ENCODE results near the gene FBXL7. TPM values are rescaled to one million over a fixed set of nuclear protein-coding genes. Genes with fewer than 3 reads are reported as not detected.

FBXL7 gene
- total and polyA plus RNA-seq, 5 experiments from 2014 or later: not detected

DNA sequence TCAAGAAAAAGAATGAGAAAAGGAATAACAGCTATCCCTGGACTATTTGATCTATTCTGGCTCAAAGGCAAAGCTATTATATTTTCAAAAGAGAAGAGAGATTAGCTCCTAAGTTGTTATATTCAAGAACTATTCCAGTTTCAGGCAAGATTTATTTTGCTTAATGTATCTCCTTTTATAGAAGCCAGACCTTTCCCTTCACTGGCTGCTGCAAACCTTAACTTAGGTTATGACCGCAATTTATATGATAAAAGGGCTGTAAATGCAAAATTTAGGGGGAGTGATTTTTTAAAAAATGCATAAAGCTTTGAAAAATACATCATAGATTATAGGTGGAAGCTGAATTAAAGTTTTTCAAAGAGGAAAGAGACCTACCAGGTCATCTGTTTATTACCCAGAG is 97.8 kb downstream of the FBXL7 start:
- Mint-ChIP-seq H3K4me3 (no peak overlapping the region), H3K9me3 (peaks cover 0 to 3% (median 0%) of the 10 kb centered on the region in 9 donors), H3K27ac (no peak overlapping the region), H3K4me1 (peaks cover 0 to 2% (median 0%) of the 10 kb centered on the region in 4 donors), H3K27me3 (peaks cover 0 to 3% (median 0%) of the 10 kb centered on the region in 5 donors), H3K36me3 (no peaks in the 10 kb centered on the region)
- DNase-seq (no peak), ATAC-seq (no peak)
- POLR2A ChIA-PET: no interaction called here

GRCh38 chr5:15598294-15598902 is 98.4 kb downstream of the FBXL7 start:
- no peaks in the 10 kb centered on the region for H3K36me3 Mint-ChIP-seq
- DNase-seq (no peak), ATAC-seq (no peak)
- no peak overlapping the region for H3K27ac Mint-ChIP-seq
- H3K27me3 Mint-ChIP-seq: peaks cover 0 to 3% (median 0%) of the 10 kb centered on the region in 5 donors
- peaks cover 0 to 3% (median 0%) of the 10 kb centered on the region in 9 donors for H3K9me3 Mint-ChIP-seq
- POLR2A ChIA-PET: no interaction called here
- peaks cover 0 to 2% (median 0%) of the 10 kb centered on the region in 4 donors for H3K4me1 Mint-ChIP-seq
- H3K4me3 Mint-ChIP-seq: no peak overlapping the region

DNA sequence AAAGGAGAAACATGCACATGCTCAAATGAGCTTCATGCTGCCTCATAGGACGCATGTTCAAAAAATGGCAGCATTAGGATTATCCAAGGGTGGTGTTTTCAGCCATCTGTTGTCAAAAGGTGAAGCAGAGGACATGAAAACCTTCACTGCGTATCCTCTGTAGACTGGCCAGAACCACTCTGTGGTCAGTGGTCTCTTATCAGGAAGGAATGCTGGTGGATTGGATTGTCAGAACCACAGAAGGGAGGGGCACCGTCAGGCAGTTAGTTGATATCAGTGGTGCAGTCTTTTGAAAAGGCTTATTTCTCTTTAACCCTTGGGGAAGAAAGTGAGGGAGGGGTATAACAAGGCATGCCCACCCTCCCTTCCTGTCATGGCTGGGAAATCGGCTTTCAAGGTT is 100.1 kb downstream of the FBXL7 start:
- ATAC-seq (no peak), DNase-seq (no peak)
- POLR2A ChIA-PET: no interaction called here
- Mint-ChIP-seq H3K27me3 (peaks cover 0 to 3% (median 0%) of the 10 kb centered on the region in 5 donors), H3K36me3 (no peaks in the 10 kb centered on the region), H3K27ac (no peak overlapping the region), H3K4me3 (no peak overlapping the region), H3K4me1 (peaks cover 0 to 2% (median 0%) of the 10 kb centered on the region in 4 donors), H3K9me3 (peaks cover 0 to 3% (median 0%) of the 10 kb centered on the region in 9 donors)

DNA sequence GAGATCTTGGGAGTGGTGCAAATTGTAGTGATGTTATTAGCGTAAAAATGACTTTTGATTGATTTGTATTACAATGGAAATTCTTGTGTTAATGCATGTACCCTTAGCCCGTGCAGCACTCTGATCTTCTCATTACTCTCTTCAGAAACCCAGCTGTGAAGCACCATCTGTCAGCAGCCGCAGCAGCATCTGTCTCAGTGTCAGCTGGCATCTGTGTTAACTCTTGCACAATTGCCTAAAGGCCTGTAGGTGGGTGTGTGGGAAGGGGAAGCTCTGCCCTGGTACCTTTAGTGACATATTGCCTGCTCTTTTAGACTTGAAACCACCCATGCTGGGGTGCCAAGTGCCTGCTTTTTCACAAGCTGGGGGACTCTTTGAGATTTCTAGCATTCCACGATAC is 101.3 kb downstream of the FBXL7 start:
- H3K27me3 Mint-ChIP-seq: peaks cover 0 to 3% (median 0%) of the 10 kb centered on the region in 5 donors
- DNase-seq: no peak
- POLR2A ChIA-PET: no interaction called here
- H3K4me1 Mint-ChIP-seq: peaks cover 0 to 2% (median 0%) of the 10 kb centered on the region in 4 donors
- H3K27ac Mint-ChIP-seq: no peak overlapping the region
- no peaks in the 10 kb centered on the region for H3K36me3 Mint-ChIP-seq
- ATAC-seq: no peak
- H3K4me3 Mint-ChIP-seq: no peak overlapping the region
- peaks cover 0 to 3% (median 0%) of the 10 kb centered on the region in 9 donors for H3K9me3 Mint-ChIP-seq

- no peak for ATAC-seq
- H3K9me3 Mint-ChIP-seq: peaks cover 0 to 3% (median 0%) of the 10 kb centered on the region in 9 donors
Observed at GRCh38 chr5:15601853-15602252, 101.9 kb downstream of the FBXL7 start.

GRCh38 chr5:15604986-15605385 is 105.0 kb downstream of the FBXL7 start:
- Mint-ChIP-seq H3K9me3 (peaks cover 0 to 8% (median 0%) of the 10 kb centered on the region in 9 donors), H3K27ac (no peak overlapping the region), H3K36me3 (no peaks in the 10 kb centered on the region), H3K4me1 (no peaks in the 10 kb centered on the region), H3K4me3 (no peak overlapping the region), H3K27me3 (no peaks in the 10 kb centered on the region)
- DNase-seq (no peak), ATAC-seq (no peak)
- POLR2A ChIA-PET: no interaction called here

More at GRCh38 chr5:15601853-15602252, 101.9 kb downstream of the FBXL7 start:
- no peaks in the 10 kb centered on the region for H3K36me3 Mint-ChIP-seq
- H3K4me1 Mint-ChIP-seq: peaks cover 0 to 2% (median 0%) of the 10 kb centered on the region in 4 donors
- no peak overlapping the region for H3K27ac Mint-ChIP-seq
- no peak overlapping the region for H3K4me3 Mint-ChIP-seq
- H3K27me3 Mint-ChIP-seq: peaks cover 0 to 3% (median 0%) of the 10 kb centered on the region in 5 donors
- POLR2A ChIA-PET: no interaction called here
- no peak for DNase-seq

- Mint-ChIP-seq H3K27me3 (no peaks in the 10 kb centered on the region), H3K36me3 (no peaks in the 10 kb centered on the region), H3K4me1 (no peaks in the 10 kb centered on the region), H3K27ac (no peak overlapping the region), H3K4me3 (no peak overlapping the region), H3K9me3 (peaks cover 0 to 17% (median 2%) of the 10 kb centered on the region in 9 donors)
- DNase-seq (no peak), ATAC-seq (no peak)
- POLR2A ChIA-PET: no interaction called here
Observed at GRCh38 chr5:15606197-15606596, 106.2 kb downstream of the FBXL7 start.

DNA sequence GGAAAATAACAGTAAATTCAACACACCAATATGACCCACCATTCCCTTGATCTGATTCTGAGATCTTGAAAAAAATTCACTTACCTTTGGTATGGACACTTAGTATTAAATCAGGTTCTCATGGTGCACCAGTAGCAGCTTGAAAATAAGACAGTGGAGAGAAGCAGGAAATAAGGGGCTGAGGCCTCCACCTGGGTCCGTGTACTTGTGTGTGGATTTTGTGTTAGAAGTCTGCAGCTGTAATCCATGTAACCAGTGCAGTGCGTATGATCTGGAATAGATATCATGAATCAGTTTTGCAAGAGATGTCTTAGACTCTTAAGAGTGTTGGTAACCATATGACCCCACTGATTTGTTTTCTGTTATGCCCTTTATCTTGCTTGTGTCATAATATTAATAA is 107.1 kb downstream of the FBXL7 start:
- H3K9me3 Mint-ChIP-seq: peaks cover 0 to 18% (median 2%) of the 10 kb centered on the region in 9 donors
- H3K36me3 Mint-ChIP-seq: no peaks in the 10 kb centered on the region
- POLR2A ChIA-PET: no interaction called here
- H3K4me1 Mint-ChIP-seq: no peaks in the 10 kb centered on the region
- no peak for DNase-seq
- no peak overlapping the region for H3K4me3 Mint-ChIP-seq
- no peak for ATAC-seq
- no peaks in the 10 kb centered on the region for H3K27me3 Mint-ChIP-seq
- no peak overlapping the region for H3K27ac Mint-ChIP-seq

DNA sequence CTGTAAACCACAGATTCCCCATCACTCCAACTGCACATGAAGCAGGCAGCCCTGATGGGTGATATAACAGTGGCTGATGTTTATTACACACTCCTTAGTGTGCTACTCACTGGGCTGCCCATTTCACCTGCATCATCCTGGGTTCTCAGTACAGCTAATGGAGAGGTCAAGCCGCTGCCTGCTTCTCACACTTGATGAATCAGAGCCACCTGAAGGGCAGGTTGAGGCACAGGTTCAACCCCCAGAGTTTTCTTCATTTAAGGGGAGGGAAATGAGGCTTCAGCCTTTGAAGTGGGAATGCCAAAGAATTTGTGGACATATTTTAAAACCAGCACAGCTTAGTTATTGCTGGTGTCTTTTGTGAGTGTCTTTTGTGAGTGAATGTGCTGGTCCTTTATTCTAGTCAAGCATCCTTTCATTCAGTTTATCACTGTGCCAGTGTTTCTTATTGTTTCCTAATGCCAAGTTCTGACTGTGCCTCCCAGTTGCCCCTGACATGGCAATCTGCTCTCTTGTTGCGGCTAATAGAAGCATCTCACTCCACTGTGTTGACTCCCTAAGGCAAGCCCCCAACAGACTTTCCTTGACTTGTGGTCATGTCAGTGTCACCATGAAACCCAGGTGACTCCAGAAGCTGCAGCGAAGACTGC is 109.2 kb downstream of the FBXL7 start:
- no peak for DNase-seq
- Mint-ChIP-seq H3K36me3 (no peaks in the 10 kb centered on the region), H3K27ac (no peak overlapping the region), H3K9me3 (peaks cover 0 to 18% (median 2%) of the 10 kb centered on the region in 9 donors), H3K4me1 (no peaks in the 10 kb centered on the region), H3K27me3 (no peaks in the 10 kb centered on the region), H3K4me3 (no peak overlapping the region)
- POLR2A ChIA-PET: no interaction called here
- no peak for ATAC-seq

GRCh38 chr5:15610216-15610615 is 110.2 kb downstream of the FBXL7 start:
- H3K4me1 Mint-ChIP-seq: no peaks in the 10 kb centered on the region
- ATAC-seq: no peak
- POLR2A ChIA-PET: no interaction called here
- no peak for DNase-seq
- no peak overlapping the region for H3K27ac Mint-ChIP-seq
- H3K36me3 Mint-ChIP-seq: no peaks in the 10 kb centered on the region
- H3K9me3 Mint-ChIP-seq: peaks cover 0 to 18% (median 2%) of the 10 kb centered on the region in 9 donors
- H3K4me3 Mint-ChIP-seq: no peak overlapping the region
- no peaks in the 10 kb centered on the region for H3K27me3 Mint-ChIP-seq

DNA sequence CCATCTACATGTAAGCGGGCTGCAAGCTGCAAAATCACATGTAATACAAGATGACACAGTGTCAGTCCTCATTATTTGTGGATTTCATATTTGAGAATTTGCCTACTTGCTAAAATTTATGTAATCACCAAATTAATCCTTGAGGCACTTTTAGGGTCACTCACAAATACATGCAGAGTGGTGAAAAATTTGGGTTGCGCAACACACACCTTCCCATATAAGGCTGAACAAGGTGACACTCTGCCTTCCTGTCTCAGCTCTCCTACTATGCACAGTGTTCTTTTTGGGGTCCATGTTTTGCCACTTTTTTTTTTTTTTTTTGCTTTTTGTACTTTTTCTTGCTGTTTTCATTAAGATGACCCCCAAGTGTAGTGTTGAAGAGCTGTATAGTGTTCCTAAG is 111.0 kb downstream of the FBXL7 start:
- H3K4me1 Mint-ChIP-seq: no peaks in the 10 kb centered on the region
- ATAC-seq (no peak), DNase-seq (no peak)
- H3K9me3 Mint-ChIP-seq: peaks cover 0 to 18% (median 3%) of the 10 kb centered on the region in 9 donors
- H3K27me3 Mint-ChIP-seq: no peaks in the 10 kb centered on the region
- POLR2A ChIA-PET: no interaction called here
- no peak overlapping the region for H3K27ac Mint-ChIP-seq
- no peak overlapping the region for H3K4me3 Mint-ChIP-seq
- H3K36me3 Mint-ChIP-seq: no peaks in the 10 kb centered on the region

GRCh38 chr5:15612915-15613635 is 113.1 kb downstream of the FBXL7 start:
- ATAC-seq (no peak), DNase-seq (no peak)
- Mint-ChIP-seq H3K27me3 (no peaks in the 10 kb centered on the region), H3K27ac (no peak overlapping the region), H3K4me3 (no peak overlapping the region), H3K9me3 (peaks cover 0 to 18% (median 4%) of the 10 kb centered on the region in 9 donors), H3K4me1 (no peaks in the 10 kb centered on the region), H3K36me3 (no peaks in the 10 kb centered on the region)
- POLR2A ChIA-PET: no interaction called here

DNA sequence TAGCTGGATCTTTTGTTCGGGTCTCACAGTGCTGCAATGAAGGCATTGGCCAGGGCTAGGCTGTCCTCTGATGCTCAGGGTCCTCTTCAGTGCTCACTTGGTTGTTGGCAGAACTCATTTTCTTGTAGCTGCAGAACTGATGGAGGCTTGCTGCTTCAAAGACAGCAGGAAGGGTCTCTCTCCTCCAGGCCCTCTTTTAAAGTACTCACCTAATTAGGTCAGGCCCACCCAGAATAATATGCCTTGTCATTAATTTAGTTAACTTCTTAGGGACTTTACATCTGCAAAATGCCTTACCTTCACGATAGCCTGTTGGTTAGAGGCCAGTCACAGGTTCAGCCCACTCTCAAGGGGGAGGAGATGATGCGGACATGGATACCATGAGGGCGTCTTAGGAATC is 114.7 kb downstream of the FBXL7 start:
- Mint-ChIP-seq H3K4me1 (no peaks in the 10 kb centered on the region), H3K4me3 (no peak overlapping the region), H3K27ac (no peak overlapping the region), H3K27me3 (no peaks in the 10 kb centered on the region), H3K36me3 (no peaks in the 10 kb centered on the region), H3K9me3 (peaks cover 0 to 18% (median 4%) of the 10 kb centered on the region in 9 donors)
- ATAC-seq (no peak), DNase-seq (no peak)
- POLR2A ChIA-PET: no interaction called here
